Measurements from ENCODE around the gene MEX3C. TPM values are rescaled to one million over a fixed set of nuclear protein-coding genes. Genes with fewer than 3 reads are reported as not detected.

The MEX3C gene
- total RNA-seq, 2 donors from 2014 or later: 15.9 to 16.2 TPM

DNA sequence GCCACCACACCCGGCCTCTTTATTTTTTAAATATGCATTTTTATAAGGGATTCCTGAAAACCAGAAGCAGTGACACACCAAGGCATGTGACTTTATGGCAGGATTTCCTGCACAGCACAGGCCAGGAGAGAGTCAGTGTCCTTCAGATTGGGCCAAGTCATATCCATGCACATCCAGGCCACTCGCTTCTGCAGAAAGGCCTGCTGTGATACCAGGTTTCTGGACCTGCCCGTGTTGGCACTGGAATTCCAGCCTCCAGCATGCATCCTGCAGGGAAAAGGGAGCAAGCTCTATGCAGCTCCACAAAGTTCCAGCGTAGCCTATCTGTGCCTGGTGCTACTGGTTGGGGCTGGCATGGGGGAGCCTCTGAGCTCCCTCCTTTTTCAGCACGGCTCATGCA lies 36.8 kb downstream of the MEX3C start:
- Histone ChIP-seq H3K4me3 (no peak overlapping the region), H3K27ac (no peak overlapping the region), H3K27me3 (no peaks in the 10 kb centered on the region), H3K4me1 (no peaks in the 10 kb centered on the region), H3K9me3 (no peaks in the 10 kb centered on the region), H3K36me3 (no peaks in the 10 kb centered on the region)
- TF ChIP-seq, protein P1, sequence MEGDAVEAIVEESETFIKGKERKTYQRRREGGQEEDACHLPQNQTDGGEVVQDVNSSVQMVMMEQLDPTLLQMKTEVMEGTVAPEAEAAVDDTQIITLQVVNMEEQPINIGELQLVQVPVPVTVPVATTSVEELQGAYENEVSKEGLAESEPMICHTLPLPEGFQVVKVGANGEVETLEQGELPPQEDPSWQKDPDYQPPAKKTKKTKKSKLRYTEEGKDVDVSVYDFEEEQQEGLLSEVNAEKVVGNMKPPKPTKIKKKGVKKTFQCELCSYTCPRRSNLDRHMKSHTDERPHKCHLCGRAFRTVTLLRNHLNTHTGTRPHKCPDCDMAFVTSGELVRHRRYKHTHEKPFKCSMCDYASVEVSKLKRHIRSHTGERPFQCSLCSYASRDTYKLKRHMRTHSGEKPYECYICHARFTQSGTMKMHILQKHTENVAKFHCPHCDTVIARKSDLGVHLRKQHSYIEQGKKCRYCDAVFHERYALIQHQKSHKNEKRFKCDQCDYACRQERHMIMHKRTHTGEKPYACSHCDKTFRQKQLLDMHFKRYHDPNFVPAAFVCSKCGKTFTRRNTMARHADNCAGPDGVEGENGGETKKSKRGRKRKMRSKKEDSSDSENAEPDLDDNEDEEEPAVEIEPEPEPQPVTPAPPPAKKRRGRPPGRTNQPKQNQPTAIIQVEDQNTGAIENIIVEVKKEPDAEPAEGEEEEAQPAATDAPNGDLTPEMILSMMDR (IDR thresholded peaks at IDR 0.05): no peak
- DNase-seq (ENCODE audit: low spot score): no peak

DNA sequence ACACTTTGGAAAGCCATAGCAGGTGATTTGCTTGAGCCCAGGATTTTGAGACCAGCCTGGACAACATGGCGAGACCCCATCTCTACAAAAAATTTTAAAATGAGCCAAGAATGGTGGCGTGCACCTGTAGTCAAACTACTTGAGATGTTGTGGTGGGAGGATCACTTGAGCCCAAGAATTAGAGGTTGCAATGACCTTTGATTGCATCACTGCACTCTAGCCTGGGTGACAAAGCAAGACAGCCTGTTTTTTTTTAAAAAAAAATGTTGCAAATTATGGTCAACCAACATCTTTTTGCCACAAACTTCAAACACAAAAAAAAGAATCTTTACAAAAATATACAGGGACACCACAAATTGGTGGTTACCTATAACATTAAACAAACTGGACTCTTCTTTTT lies 40.3 kb downstream of the MEX3C start:
- Histone ChIP-seq H3K27ac (no peak overlapping the region), H3K9me3 (no peaks in the 10 kb centered on the region), H3K4me1 (no peaks in the 10 kb centered on the region), H3K36me3 (no peaks in the 10 kb centered on the region), H3K4me3 (no peak overlapping the region), H3K27me3 (no peaks in the 10 kb centered on the region)
- TF ChIP-seq, protein P1 (IDR thresholded peaks at IDR 0.05): no peak
- DNase-seq (ENCODE audit: low spot score): no peak

DNA sequence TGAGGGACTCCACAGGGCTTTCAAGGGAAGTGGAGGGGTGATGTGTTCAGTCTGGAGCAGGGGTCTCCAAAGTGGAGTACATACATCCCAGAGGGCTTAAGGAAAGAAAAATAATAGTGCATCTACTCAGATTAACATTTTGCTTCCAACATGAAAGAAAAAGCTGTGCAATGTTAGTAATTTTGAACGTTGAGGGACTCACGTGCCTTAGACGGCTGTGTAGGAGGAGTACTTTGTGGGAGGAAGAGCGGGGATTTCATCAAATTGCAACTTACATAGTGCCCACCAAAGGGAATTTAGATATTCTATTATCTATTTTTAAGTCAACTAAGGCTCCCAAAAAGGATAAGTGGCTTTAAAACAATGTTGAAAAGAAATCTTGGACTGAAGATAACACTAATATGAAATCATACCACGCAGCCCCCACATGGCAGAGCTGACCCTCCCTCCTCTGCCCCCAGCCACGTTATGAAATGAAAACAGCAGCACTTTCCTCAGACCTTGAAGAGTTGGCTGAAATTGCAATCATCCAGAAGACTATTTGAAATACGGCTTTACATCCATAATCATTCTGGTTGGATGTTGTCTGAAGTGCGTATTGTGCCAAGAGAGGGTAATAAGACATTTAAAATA lies 42.9 kb downstream of the MEX3C start:
- H3K27me3 ChIP-seq: no peaks in the 10 kb centered on the region
- H3K9me3 ChIP-seq: no peaks in the 10 kb centered on the region
- H3K4me1 ChIP-seq: no peaks in the 10 kb centered on the region
- H3K36me3 ChIP-seq: no peaks in the 10 kb centered on the region
- TF ChIP-seq, protein P1 (IDR thresholded peaks at IDR 0.05): no peak
- DNase-seq (ENCODE audit: low spot score): no peak
- H3K27ac ChIP-seq: no peak overlapping the region
- H3K4me3 ChIP-seq: no peak overlapping the region

DNA sequence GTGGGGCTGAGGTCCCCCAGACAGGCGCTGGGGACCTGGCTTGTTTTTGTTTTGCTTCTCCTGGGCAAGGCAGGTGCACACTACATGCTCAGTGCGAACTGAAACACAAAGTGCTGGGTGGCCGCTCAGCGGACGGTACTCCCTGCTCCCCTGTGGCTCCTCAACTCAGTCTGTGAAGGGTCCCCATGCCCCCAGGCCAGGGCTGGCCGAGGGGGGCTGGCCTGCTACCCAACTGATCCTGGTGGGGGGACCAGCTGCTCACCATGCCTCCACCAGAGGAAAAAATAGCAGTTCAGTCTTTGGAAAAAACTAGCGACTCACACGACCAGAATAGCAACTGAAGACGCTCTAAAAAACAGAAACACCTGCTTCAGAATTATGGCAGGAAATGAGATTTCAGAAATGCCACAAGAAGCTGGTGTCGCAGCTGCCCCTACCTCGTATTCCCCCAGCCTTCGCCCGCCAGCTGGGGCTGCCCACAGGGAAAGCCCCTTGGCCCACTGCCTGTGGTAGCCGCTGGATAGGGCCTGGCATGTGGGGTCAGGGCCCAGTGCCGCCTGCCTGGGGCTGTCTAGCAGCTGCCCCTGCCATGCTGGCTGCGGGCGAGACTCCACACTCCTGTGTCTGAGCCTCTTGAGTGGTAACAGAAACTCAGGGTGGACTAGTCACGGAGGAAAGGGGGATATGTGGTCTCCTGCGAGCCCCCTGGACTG lies 43.7 kb downstream of the MEX3C start:
- Histone ChIP-seq H3K27me3 (no peaks in the 10 kb centered on the region), H3K4me1 (no peaks in the 10 kb centered on the region), H3K9me3 (no peaks in the 10 kb centered on the region), H3K27ac (no peak overlapping the region), H3K4me3 (no peak overlapping the region), H3K36me3 (no peaks in the 10 kb centered on the region)
- TF ChIP-seq, protein P1 (IDR thresholded peaks at IDR 0.05): no peak
- DNase-seq (ENCODE audit: low spot score): no peak

DNA sequence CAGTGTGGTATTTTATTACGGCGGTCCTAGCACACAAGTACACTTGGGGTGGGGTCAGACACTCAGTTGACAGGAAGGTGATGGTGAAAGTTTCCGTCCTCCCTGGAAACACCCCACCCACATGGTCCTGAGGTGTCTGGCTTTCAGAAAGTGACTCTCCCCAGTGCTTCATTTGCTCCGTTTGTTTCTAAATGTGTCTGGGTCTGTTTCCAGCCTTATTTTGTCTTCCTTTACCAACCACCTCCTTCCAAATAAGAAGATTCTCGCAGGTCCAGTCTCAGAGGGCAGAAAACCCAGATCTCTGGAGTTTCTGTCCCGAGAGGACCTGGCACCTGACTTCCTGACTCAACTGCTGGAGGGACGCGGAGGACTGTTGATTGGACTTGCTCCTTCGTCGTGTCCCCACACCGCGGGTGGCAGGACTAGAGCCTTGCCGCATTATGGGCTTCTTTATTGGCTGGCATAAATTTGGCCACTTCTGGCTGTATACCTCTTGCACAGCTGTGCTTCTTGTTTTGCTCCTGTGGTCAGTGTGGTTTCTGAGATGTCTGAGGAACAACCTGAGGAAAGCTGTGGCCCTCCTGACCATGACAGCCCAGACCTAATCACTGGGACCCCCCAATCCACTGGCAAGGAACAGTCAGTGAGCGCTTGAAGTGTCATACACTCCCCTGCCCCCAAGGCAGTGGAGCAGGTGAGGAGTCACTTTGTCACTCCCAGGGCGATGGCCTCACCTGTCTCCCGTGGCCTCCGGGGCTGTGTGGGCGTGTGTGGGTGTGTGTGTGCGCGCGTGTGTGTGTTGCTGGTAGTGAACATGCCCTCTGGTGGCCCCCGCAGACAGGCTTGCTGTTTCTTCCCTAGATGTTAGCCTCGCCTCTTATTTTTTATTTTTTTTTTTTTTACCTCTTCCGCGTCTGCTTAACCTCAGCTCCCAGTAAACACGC lies 45.6 kb downstream of the MEX3C start:
- Histone ChIP-seq H3K36me3 (no peaks in the 10 kb centered on the region), H3K27ac (no peak overlapping the region), H3K9me3 (no peaks in the 10 kb centered on the region), H3K27me3 (no peaks in the 10 kb centered on the region), H3K4me1 (no peaks in the 10 kb centered on the region), H3K4me3 (no peak overlapping the region)
- TF ChIP-seq, protein P1 (IDR thresholded peaks at IDR 0.05): no peak
- DNase-seq (ENCODE audit: low spot score): no peak

All from right atrium auricular region (tissue), 2 donors.